Liver (tissue), 9 donors: ENCODE measurements around the gene EFEMP2. TPM values are rescaled to one million over a fixed set of nuclear protein-coding genes. Genes with fewer than 3 reads are reported as not detected.

Experiments used
- DNase-seq: peaks from one replicate; pipeline ENCODE4 v3.0.0-alpha.2; 2017; ENCODE audit warnings: low spot score
- H3K27ac ChIP-seq, 2 donors: one replicate each; pipeline ENCODE4 v1.7.0; 2013; ENCODE audit warnings: inconsistent platforms in 2 of 2, low read length in 2 of 2, control low read depth in 1 of 2, low read depth in 1 of 2, mild to moderate bottlenecking in 1 of 2
- H3K27me3 ChIP-seq, 4 donors: one replicate each; pipeline versions ENCODE4 v1.6.1 to v1.7.0; 2013; ENCODE audit warnings: low read length in 3 of 4, inconsistent platforms in 1 of 4, mild to moderate bottlenecking in 1 of 4, moderate library complexity in 1 of 4; ENCODE audit not compliant: control insufficient read depth in 4 of 4, insufficient read depth in 4 of 4
- H3K36me3 ChIP-seq, 4 donors: one replicate each; pipeline versions ENCODE4 v1.6.1 to v1.7.0; 2013; ENCODE audit warnings: low read length in 3 of 4, mild to moderate bottlenecking in 3 of 4, low read depth in 1 of 4, moderate library complexity in 1 of 4; ENCODE audit not compliant: control insufficient read depth in 4 of 4, insufficient read depth in 3 of 4
- H3K4me1 ChIP-seq, 4 donors: one replicate each; pipeline versions ENCODE4 v1.6.1 to v1.7.0; 2013; ENCODE audit warnings: low read length in 3 of 4, mild to moderate bottlenecking in 3 of 4, moderate library complexity in 1 of 4; ENCODE audit not compliant: control insufficient read depth in 4 of 4, insufficient read depth in 4 of 4
- H3K4me3 ChIP-seq, 3 donors: one replicate each; pipeline versions ENCODE4 v1.6.1 to v1.7.0; 2013; ENCODE audit warnings: low read length in 3 of 3, control low read depth in 1 of 3, low read depth in 1 of 3, mild to moderate bottlenecking in 1 of 3
- H3K9ac ChIP-seq, 2 donors: one replicate each; pipeline ENCODE4 v1.7.0; 2013; ENCODE audit warnings: low read length in 2 of 2, mild to moderate bottlenecking in 2 of 2, moderate library complexity in 2 of 2, control low read depth in 1 of 2, low read depth in 1 of 2
- H3K9me3 ChIP-seq, 4 donors: one replicate each; pipeline versions ENCODE4 v1.6.1 to v1.7.0; 2013; ENCODE audit warnings: low read length in 3 of 4; ENCODE audit not compliant: control insufficient read depth in 4 of 4
- ATF3 ChIP-seq: IDR thresholded peaks from 2 replicates; pipeline ENCODE4 v1.6.1; 2016; ENCODE audit warnings: antibody characterized with exemption
- CTCF ChIP-seq: fragments of 150-350 bp; IDR thresholded peaks from 2 replicates; pipeline ENCODE4 v1.5.1; 2017; ENCODE audit warnings: improper control_type of control experiment, low read depth, low read length; ENCODE audit not compliant: missing input control
- FOXA2 ChIP-seq: IDR thresholded peaks from 2 replicates; pipeline ENCODE4 v1.6.1; 2016; ENCODE audit warnings: antibody characterized with exemption
- HNF4A ChIP-seq, 2 donors: conservative IDR thresholded peaks; 2 replicates each; pipeline ENCODE4 v1.6.1; 2016; ENCODE audit warnings: antibody characterized with exemption in 2 of 2, mild to moderate bottlenecking in 2 of 2
- HNF4G ChIP-seq: IDR thresholded peaks from 2 replicates; pipeline ENCODE4 v1.6.1; 2016; ENCODE audit warnings: antibody characterized with exemption
- NR2F2 ChIP-seq: IDR thresholded peaks from 2 replicates; pipeline ENCODE4 v1.6.1; 2016; ENCODE audit warnings: antibody characterized with exemption
- RAD21 ChIP-seq, 2 donors: IDR thresholded peaks; 2 replicates each; pipeline ENCODE4 v1.6.1; 2016; ENCODE audit warnings: antibody characterized with exemption in 2 of 2, mild to moderate bottlenecking in 2 of 2
- RXRA ChIP-seq, 2 donors: IDR thresholded peaks; 2 replicates each; pipeline ENCODE4 v1.6.1; 2017 to 2018; ENCODE audit warnings: antibody characterized with exemption in 2 of 2, mild to moderate bottlenecking in 1 of 2
- SP1 ChIP-seq: IDR thresholded peaks from 2 replicates; pipeline ENCODE4 v1.6.1; 2018; ENCODE audit warnings: antibody characterized with exemption, mild to moderate bottlenecking
- TAF1 ChIP-seq: conservative IDR thresholded peaks from 2 replicates; pipeline ENCODE4 v1.6.1; 2016; ENCODE audit warnings: antibody characterized with exemption, mild to moderate bottlenecking
- ZBTB33 ChIP-seq: IDR thresholded peaks from 2 replicates; pipeline ENCODE4 v1.6.1; 2016; ENCODE audit warnings: antibody characterized with exemption
- WGBS: extraction: QIAGEN DNeasy Blood & Tissue Kit; methylation state at CpG from one replicate; pipeline ENCODE4 v1.1.7; 2013; 5-methylcytosine and 5-hydroxymethylcytosine counted together
- polyA plus RNA-seq, 2 donors: library from polyadenylated mRNA; stranded (reverse) in 1 of 2; unstranded in 1 of 2; fragments of 200-250 nt in 1 of 2; fragments of >200 nt in 1 of 2; fragmentation: Nextera tagmentation in 1 of 2; extraction: Ambion mirVana in 1 of 2; gene quantifications; one replicate each; pipeline versions ENCODE4 v1.2.1 to v1.2.3, GENCODE V29; 2013 to 2015
- total RNA-seq, 2 donors: library from RNA; depleted of rRNA; stranded (reverse); fragments of >200 nt; gene quantifications; one replicate each; pipeline ENCODE4 v1.2.3, GENCODE V29; 2014
- TF ChIP-seq, protein P1 (sequence below): IDR thresholded peaks from 2 replicates; pipeline ENCODE4 v1.6.1; 2016; ENCODE audit warnings: antibody characterized with exemption, mild to moderate bottlenecking
- donor health status: healthy.
- donor health status: healthy.
- donor health status: healthy.
- donor health status: healthy.
- donor health status: healthy.

EFEMP2 gene
- total and polyA plus RNA-seq, 4 donors: 5.0 to 10.7 (median 5.3) TPM

DNA sequence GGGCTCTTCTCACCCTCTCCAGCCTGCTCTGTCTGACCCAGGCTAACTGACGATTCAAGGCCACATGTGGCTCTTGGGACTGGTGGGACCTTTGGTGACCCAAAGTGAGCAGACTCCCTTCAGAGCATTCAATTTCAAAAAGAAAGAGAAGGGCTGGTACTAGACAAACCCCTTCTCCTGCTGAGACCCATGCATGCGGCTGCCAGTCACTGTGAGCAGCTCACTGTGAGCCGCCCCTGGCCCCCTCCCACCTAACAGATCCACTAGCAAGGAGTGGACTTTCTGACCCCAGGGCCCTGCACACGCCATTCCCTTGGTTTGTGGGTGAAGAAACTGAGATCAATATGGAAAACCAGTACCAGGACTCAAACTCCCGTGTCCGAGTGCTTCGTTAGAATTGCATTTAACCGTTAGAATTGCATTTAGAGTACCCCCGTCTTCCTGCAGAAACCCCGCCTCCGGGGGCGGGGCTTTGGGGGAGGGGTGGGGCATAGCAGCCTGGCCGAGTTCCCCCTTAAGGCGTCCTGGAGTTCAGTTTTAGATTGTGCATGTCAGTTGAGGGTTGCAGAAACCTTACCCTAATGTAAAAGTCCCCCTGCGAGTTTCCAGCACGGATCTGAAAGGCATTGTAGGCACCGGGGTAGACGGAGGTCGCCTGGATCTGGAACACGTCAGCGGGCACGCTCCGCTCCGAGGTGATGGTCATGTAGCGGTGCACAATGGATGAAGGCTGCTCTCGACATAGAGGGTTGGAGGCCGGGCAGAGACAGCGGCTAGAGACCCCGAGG is 5.1 kb downstream of the EFEMP2 start:
- no peak for DNase-seq
- H3K27me3 ChIP-seq: no peaks in the 10 kb centered on the region
- peaks cover 0 to 10% (median 1%) of the 10 kb centered on the region in 4 donors for H3K4me1 ChIP-seq
- no peak overlapping the region for H3K9ac ChIP-seq
- no peaks in the 10 kb centered on the region for H3K9me3 ChIP-seq
- WGBS: 78% methylated on average over 29 of the region's 29 CpGs
- H3K27ac ChIP-seq: no peak overlapping the region
- H3K36me3 ChIP-seq: peaks cover 16 to 42% (median 21%) of the 10 kb centered on the region in 4 donors
- TF ChIP-seq HNF4G (no peak), RAD21 (IDR thresholded peaks at IDR 0.05) (no peak), TAF1 (no peak)
- H3K4me3 ChIP-seq: no peak overlapping the region

DNA sequence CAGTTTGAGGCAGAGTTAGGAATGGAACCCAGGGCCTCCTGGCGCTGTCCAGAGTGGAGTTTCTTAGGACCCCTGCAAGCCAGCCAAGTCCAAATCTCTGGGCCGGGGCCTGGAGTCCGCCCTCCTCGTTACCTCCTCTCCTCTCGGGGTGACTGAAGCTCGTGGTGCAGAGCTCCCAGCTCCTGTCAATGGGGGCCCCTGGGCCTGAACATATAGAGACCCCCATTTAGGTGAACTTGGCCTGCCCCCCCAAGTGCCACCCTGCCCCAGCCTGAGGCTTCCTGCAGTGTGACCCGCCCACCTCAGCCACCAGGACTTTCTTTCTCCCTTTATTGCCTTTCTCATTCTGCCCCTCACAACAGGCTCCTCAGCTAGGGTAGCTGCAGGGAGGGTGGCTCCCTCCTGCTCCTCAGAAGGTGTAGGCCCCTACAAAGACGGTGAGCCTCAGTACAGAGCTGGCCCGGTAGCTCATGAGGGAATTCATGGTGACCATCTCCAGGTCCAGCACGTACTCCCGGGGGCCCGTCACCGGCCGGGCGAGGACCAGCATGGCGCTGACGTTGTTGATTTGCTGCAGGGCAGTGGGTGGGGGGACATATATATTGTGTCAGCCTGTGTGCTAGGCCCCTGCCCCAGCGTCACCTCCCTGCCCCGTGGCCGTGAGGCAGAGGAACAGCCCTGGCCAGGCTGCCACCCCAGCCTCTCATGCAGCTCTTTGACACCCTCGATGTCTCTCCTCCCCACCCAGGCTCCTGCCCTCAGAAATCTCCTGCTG is 5.9 kb downstream of the EFEMP2 start:
- Histone ChIP-seq H3K27ac (no peak overlapping the region), H3K27me3 (no peaks in the 10 kb centered on the region), H3K9ac (no peak overlapping the region), H3K9me3 (no peaks in the 10 kb centered on the region), H3K4me1 (peaks cover 2 to 12% (median 4%) of the 10 kb centered on the region in 4 donors), H3K4me3 (no peak overlapping the region), H3K36me3 (peaks cover 16 to 42% (median 23%) of the 10 kb centered on the region in 4 donors)
- no peak for DNase-seq
- 92% methylated on average over 21 of the region's 21 CpGs for WGBS
- no peak for TF ChIP-seq ZBTB33

DNA sequence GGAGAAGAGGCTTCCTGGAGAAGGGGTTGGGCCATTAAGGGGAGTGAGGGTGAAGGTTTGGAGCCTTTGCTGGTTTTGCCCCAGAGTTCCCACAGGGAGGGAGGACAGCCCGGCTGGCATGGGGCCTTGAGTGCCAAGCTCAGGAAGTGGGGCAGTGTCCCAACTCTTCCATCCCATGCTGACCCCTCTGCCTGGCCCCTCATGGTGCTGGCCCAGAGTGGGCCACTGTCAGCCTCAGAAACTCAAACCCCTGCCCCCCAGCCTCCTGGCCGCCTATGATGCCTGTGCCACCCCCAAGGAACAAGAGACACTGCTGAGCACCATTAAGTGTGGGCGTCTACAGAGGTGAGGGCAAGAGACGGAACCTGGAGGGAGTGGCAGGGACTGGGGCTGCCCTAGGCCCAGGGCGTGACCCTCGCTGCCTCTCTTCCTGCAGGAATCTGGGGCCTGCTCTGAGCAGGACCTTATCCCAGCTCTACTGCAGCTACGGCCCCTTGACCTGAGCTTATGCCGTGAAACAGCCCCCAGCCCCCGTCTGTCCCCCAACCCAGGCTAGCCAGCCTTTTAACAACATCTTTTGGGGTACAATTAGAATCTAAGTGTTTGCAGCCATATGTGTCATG is 6.9 kb downstream of the EFEMP2 start:
- peaks cover 7 to 16% (median 12%) of the 10 kb centered on the region in 4 donors for H3K4me1 ChIP-seq
- peaks cover 16 to 42% (median 23%) of the 10 kb centered on the region in 4 donors for H3K36me3 ChIP-seq
- H3K27ac ChIP-seq: no peak overlapping the region
- no peak for DNase-seq
- no peak overlapping the region for H3K4me3 ChIP-seq
- no peaks in the 10 kb centered on the region for H3K27me3 ChIP-seq
- 91% methylated on average over 9 of the region's 9 CpGs for WGBS
- no peaks in the 10 kb centered on the region for H3K9me3 ChIP-seq
- H3K9ac ChIP-seq: no peak overlapping the region
- no peak for TF ChIP-seq NR2F2
- TF ChIP-seq ATF3: no peak
- TF ChIP-seq CTCF: no peak
- no peak for TF ChIP-seq SP1
- TF ChIP-seq, protein P1, sequence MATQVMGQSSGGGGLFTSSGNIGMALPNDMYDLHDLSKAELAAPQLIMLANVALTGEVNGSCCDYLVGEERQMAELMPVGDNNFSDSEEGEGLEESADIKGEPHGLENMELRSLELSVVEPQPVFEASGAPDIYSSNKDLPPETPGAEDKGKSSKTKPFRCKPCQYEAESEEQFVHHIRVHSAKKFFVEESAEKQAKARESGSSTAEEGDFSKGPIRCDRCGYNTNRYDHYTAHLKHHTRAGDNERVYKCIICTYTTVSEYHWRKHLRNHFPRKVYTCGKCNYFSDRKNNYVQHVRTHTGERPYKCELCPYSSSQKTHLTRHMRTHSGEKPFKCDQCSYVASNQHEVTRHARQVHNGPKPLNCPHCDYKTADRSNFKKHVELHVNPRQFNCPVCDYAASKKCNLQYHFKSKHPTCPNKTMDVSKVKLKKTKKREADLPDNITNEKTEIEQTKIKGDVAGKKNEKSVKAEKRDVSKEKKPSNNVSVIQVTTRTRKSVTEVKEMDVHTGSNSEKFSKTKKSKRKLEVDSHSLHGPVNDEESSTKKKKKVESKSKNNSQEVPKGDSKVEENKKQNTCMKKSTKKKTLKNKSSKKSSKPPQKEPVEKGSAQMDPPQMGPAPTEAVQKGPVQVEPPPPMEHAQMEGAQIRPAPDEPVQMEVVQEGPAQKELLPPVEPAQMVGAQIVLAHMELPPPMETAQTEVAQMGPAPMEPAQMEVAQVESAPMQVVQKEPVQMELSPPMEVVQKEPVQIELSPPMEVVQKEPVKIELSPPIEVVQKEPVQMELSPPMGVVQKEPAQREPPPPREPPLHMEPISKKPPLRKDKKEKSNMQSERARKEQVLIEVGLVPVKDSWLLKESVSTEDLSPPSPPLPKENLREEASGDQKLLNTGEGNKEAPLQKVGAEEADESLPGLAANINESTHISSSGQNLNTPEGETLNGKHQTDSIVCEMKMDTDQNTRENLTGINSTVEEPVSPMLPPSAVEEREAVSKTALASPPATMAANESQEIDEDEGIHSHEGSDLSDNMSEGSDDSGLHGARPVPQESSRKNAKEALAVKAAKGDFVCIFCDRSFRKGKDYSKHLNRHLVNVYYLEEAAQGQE: no peak
- TF ChIP-seq TAF1: no peak
- TF ChIP-seq RXRA (IDR thresholded peaks at IDR 0.05): no peak
- TF ChIP-seq FOXA2: no peak
- TF ChIP-seq HNF4A (conservative IDR thresholded peaks at IDR 0.05): no peak
- no peak for TF ChIP-seq HNF4G
